ENCODE data around the gene SRRT. TPM values are rescaled to one million over a fixed set of nuclear protein-coding genes. Genes with fewer than 3 reads are reported as not detected.

The SRRT gene
- total and polyA plus RNA-seq, 2 of the 4 experiments (the other 2 are of a cell fraction): 41.4 to 93.5 TPM

GRCh38 chr7:100867040-100867775 lies 7.7 kb upstream of the SRRT start, which contains the start of gene TRIP6:
Gene TRIP6, plus strand, starts transcription at chr7:100867387. Its CDS starts 111 bp downstream, at chr7:100867498.
- peak within 1 kb of the TSS; percentile 42; the same call in 1 of the 3 replicates for H2BK15ac ChIP-seq (ENCODE audit: low read depth, low read length)
- peak within 1 kb of the TSS; percentile 98 for H3K9ac ChIP-seq (ENCODE audit: low read depth, low read length)
- peak within 1 kb of the TSS; percentile 93 for H2AK5ac ChIP-seq (ENCODE audit: low read depth, low read length)
- H2AK9ac ChIP-seq (replicated peaks; ENCODE audit: low read depth, low read length, poor library complexity): peak within 1 kb of the TSS; percentile 100
- ChIA-PET POLR2A (ENCODE audit: unreplicated experiment) (interaction anchor here (0.7 kb wide), 1 partner anchor 16 kb away, joined by 12 read pairs; no protein-coding TSS in a partner anchor), CTCF (interaction anchor here (0.6 to 1.1 kb wide), 2 partner anchors 15 to 272 kb away, joined by 3 to 4 read pairs; partner anchors contain the start of gene SLC12A9)
- H2BK5ac ChIP-seq (ENCODE audit: low read depth, low read length, poor library complexity, severe bottlenecking): peak within 1 kb of the TSS; percentile 97
- H3K27me3 ChIP-seq (ENCODE audit: control insufficient read depth, insufficient read depth, low read length): no peaks in the 10 kb centered on the region
- H4K8ac ChIP-seq (ENCODE audit: low read depth in 2 of 2, low read length in 2 of 2): peak within 1 kb of the TSS; percentile 91 to 92
- peak within 1 kb of the TSS; percentile 100 for H3K14ac ChIP-seq (replicated peaks; ENCODE audit: low read depth, low read length)
- dilution Hi-C loops (cut with HindIII; ENCODE audit: low sequenced_read_pairs, unreplicated experiment): no loop called here
- 1% methylated on average over 15 of the region's 42 CpGs; no CpG with 5 or more reads in 1 of the 2 experiments for WGBS, 2 experiments (ENCODE audit: extremely low coverage in 2 of 2, insufficient read length in 1 of 2)
- no peaks in the 10 kb centered on the region for H3K9me3 ChIP-seq (ENCODE audit: control insufficient read depth, insufficient read depth, low read length)
- H3K18ac ChIP-seq (ENCODE audit: low read depth, low read length): peak within 1 kb of the TSS; percentile 88
- peak within 1 kb of the TSS; percentile 86 for H4K5ac ChIP-seq (ENCODE audit: low read depth, low read length)
- peak within 1 kb of the TSS; percentile 63 for H2BK20ac ChIP-seq (ENCODE audit: low read depth, low read length)
- peak within 1 kb of the TSS; percentile 99 for H3K23ac ChIP-seq (ENCODE audit: low read depth, low read length)
- peak within 1 kb of the TSS; percentile 92 for H2BK120ac ChIP-seq (ENCODE audit: low read depth, low read length)
- peak within 1 kb of the TSS; percentile 86 for H2AFZ ChIP-seq (replicated peaks; ENCODE audit: low read length, poor library complexity)
- 0 out of 2 replicates have a peak, but pooled peaks cover 3% of the 10 kb centered on the region for H4K20me1 ChIP-seq (ENCODE audit: insufficient read depth, low read length)
- peak within 1 kb of the TSS; percentile 97 for H3K4me2 ChIP-seq (ENCODE audit: low read depth, low read length)
- peak; percentile 93 for DNase-seq
- in situ Hi-C loops (cut with MboI; ENCODE audit: low sequenced_read_pairs): loop anchor here (25.0 kb wide), 2 partner anchors 280 to 405 kb away; partner anchors contain the start of genes FBXO24, LRCH4 and SPACDR
- peak within 1 kb of the TSS; percentile 99 for H3K4ac ChIP-seq (ENCODE audit: low read depth, low read length)
- peaks cover 26% of the 10 kb centered on the region for H3K36me3 ChIP-seq (ENCODE audit: control insufficient read depth, insufficient read depth, low read length)
- peaks cover 18% of the 10 kb centered on the region for H3K4me1 ChIP-seq (ENCODE audit: control insufficient read depth, insufficient read depth, low read length)
- H3K56ac ChIP-seq (ENCODE audit: extremely low read depth, insufficient read depth, low read length): peak within 1 kb of the TSS; percentile 93
- peak within 1 kb of the TSS; percentile 99 for H3K27ac ChIP-seq (ENCODE audit: insufficient read depth, low read length)
- TSS peak; percentile 78 for BruUV-seq (replicated peaks)
- ATAC-seq (ENCODE audit: low read depth): peak; percentile 88
- intact Hi-C loops (cut with micrococcal nuclease): loop anchor here (2.0 kb wide), 1 partner anchor 30 kb away; no protein-coding TSS in a partner anchor
- peak within 1 kb of the TSS; percentile 91 for H4K91ac ChIP-seq (ENCODE audit: insufficient read depth, low read depth, low read length)
- peaks cover 4% of the 10 kb centered on the region; the same call in 1 of the 2 replicates for H3K9me1 ChIP-seq (ENCODE audit: insufficient read depth, low read length)
- H3K4me3 ChIP-seq (ENCODE audit: insufficient read depth, low read depth, low read length): peak within 1 kb of the TSS; percentile 97
- peaks cover 5 to 38% of the 10 kb centered on the region in 2 experiments; a peak in 2 of 4 replicates for H3K79me1 ChIP-seq (ENCODE audit: low read depth in 1 of 2, low read length in 2 of 2)
- peak; percentile 78 for TF ChIP-seq POLR2A (IDR thresholded peaks at IDR 0.05; ENCODE audit: low read depth, low read length)
- TF ChIP-seq CEBPB (IDR thresholded peaks at IDR 0.05; ENCODE audit: low read depth, low read length): 0 out of 2 replicates have a peak, but pooled peaks have one; percentile 6
- TF ChIP-seq, protein P1, sequence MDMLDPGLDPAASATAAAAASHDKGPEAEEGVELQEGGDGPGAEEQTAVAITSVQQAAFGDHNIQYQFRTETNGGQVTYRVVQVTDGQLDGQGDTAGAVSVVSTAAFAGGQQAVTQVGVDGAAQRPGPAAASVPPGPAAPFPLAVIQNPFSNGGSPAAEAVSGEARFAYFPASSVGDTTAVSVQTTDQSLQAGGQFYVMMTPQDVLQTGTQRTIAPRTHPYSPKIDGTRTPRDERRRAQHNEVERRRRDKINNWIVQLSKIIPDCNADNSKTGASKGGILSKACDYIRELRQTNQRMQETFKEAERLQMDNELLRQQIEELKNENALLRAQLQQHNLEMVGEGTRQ (IDR thresholded peaks at IDR 0.05; ENCODE audit: low read depth, low read length): peak; percentile 98
- peak; percentile 58 for TF ChIP-seq MAFK (IDR thresholded peaks at IDR 0.05; ENCODE audit: low read depth, low read length)
- no peak for TF ChIP-seq SMC3 (IDR thresholded peaks at IDR 0.05; ENCODE audit: low read depth, low read length)
- TF ChIP-seq RCOR1 (IDR thresholded peaks at IDR 0.05; ENCODE audit: insufficient replicate concordance, low read length): no peak
- TF ChIP-seq RAD21 (IDR thresholded peaks at IDR 0.05; ENCODE audit: low read length): no peak
- peak; percentile 99 for TF ChIP-seq MAZ (IDR thresholded peaks at IDR 0.05; ENCODE audit: borderline replicate concordance, low read depth, low read length)
- peak; percentile 82; the same call in 1 of the 2 replicates for TF ChIP-seq BHLHE40 (IDR thresholded peaks at IDR 0.05; ENCODE audit: low read depth, low read length)
- TF ChIP-seq CTCF (conservative IDR thresholded peaks at IDR 0.05; ENCODE audit: low read depth, low read length): no peak
- peak; percentile 89; the same call in 1 of the 2 replicates for TF ChIP-seq MXI1 (IDR thresholded peaks at IDR 0.05; ENCODE audit: borderline replicate concordance, low read depth, low read length)
- TF ChIP-seq ELK1 (IDR thresholded peaks at IDR 0.05; ENCODE audit: borderline replicate concordance, low read depth, low read length): no peak
- no peak for TF ChIP-seq RFX5 (IDR thresholded peaks at IDR 0.05; ENCODE audit: low read depth, low read length)
